Ishikawa (cell line): ENCODE results near the gene TCF4.

Source experiments
- CEBPB ChIP-seq: IDR thresholded peaks from 2 replicates; pipeline ENCODE4 v1.6.1; 2012
- EP300 ChIP-seq: IDR thresholded peaks from 2 replicates; pipeline ENCODE4 v1.6.1; 2012; ENCODE audit warnings: borderline replicate concordance
- MAX ChIP-seq: IDR thresholded peaks from 2 replicates; pipeline ENCODE4 v1.6.1; 2012
- RAD21 ChIP-seq: IDR thresholded peaks from 2 replicates; pipeline ENCODE4 v1.6.1; 2012; ENCODE audit warnings: low read depth
- REST ChIP-seq: IDR thresholded peaks from 2 replicates; pipeline ENCODE4 v1.6.1; 2012; ENCODE audit warnings: low read depth, mild to moderate bottlenecking
- TAF1 ChIP-seq: IDR thresholded peaks from 2 replicates; pipeline ENCODE4 v1.6.1; 2012; ENCODE audit warnings: low read depth, mild to moderate bottlenecking
- USF1 ChIP-seq: IDR thresholded peaks from 2 replicates; pipeline ENCODE4 v1.6.1; 2012

- TF ChIP-seq EP300 (no peak), REST (no peak), USF1 (no peak), TAF1 (no peak), RAD21 (no peak), CEBPB (no peak), MAX (no peak)
Observed at GRCh38 chr18:55319459-55320193, 268.4 kb downstream of the TCF4 start.
